GM21723 (cell line): ENCODE measurements around the gene FIZ1.
A peak's percentile ranks its signal among the peaks of the same experiment; 100 is the strongest.
"Not testable (repeated sequence)": the region's sequence is repeated elsewhere in the genome, so short reads cannot be mapped to it uniquely, and the experiment has no call there.

Experiments
- ATAC-seq: cut with Tn5 transposase; IDR thresholded peaks from one replicate; pipeline ENCODE4 v1.9.1; 2021; ENCODE audit warnings: mild to moderate bottlenecking, moderate library complexity; ENCODE audit not compliant: unreplicated experiment

Gene FIZ1

GRCh38 chr19:55596304-55596703 is 3.0 kb downstream of the FIZ1 start:
- ATAC-seq: no peak

- ATAC-seq: no peak
Observed at GRCh38 chr19:55594996-55595545, 4.2 kb downstream of the FIZ1 start.

GRCh38 chr19:55593096-55593772 is 6.1 kb downstream of the FIZ1 start:
- no peak for ATAC-seq

GRCh38 chr19:55592391-55593090 is 6.8 kb downstream of the FIZ1 start:
- ATAC-seq: no peak

- ATAC-seq: no peak
Observed at GRCh38 chr19:55591555-55591954, 7.8 kb downstream of the FIZ1 start.

GRCh38 chr19:55590617-55591016 is 8.7 kb downstream of the FIZ1 start:
- no peak for ATAC-seq

- ATAC-seq: no peak
Observed at GRCh38 chr19:55590109-55590508, 9.2 kb downstream of the FIZ1 start.

- no peak for ATAC-seq
Observed at GRCh38 chr19:55588738-55589137, 10.6 kb downstream of the FIZ1 start.

GRCh38 chr19:55586976-55587668 is 12.2 kb downstream of the FIZ1 start:
- peak; percentile 89 for ATAC-seq

- ATAC-seq: no peak
Observed at GRCh38 chr19:55585658-55586339, 13.5 kb downstream of the FIZ1 start.

- ATAC-seq: no peak
Observed at GRCh38 chr19:55584871-55585270, 14.4 kb downstream of the FIZ1 start.

GRCh38 chr19:55583897-55584296 is 15.4 kb downstream of the FIZ1 start:
- ATAC-seq: not testable (repeated sequence)

GRCh38 chr19:55582284-55582683 is 17.0 kb downstream of the FIZ1 start:
- ATAC-seq: not testable (repeated sequence)

- no peak for ATAC-seq
Observed at GRCh38 chr19:55581823-55582223, 17.5 kb downstream of the FIZ1 start.

GRCh38 chr19:55581145-55581822 is 18.0 kb downstream of the FIZ1 start:
- no peak for ATAC-seq

- peak; percentile 70 for ATAC-seq
Observed at GRCh38 chr19:55580628-55581144, 18.6 kb downstream of the FIZ1 start, which contains the start of gene ZNF579. Gene ZNF579 (minus strand): TSS chr19:55580848. CDS start chr19:55579639, 1,209 bp downstream.

- no peak for ATAC-seq
Observed at GRCh38 chr19:55579766-55580621, 19.3 kb downstream of the FIZ1 start.

GRCh38 chr19:55578761-55579747 is 20.3 kb downstream of the FIZ1 start:
- no peak for ATAC-seq
